ENCODE data around the gene CEACAM19.

The CEACAM19 gene

DNA sequence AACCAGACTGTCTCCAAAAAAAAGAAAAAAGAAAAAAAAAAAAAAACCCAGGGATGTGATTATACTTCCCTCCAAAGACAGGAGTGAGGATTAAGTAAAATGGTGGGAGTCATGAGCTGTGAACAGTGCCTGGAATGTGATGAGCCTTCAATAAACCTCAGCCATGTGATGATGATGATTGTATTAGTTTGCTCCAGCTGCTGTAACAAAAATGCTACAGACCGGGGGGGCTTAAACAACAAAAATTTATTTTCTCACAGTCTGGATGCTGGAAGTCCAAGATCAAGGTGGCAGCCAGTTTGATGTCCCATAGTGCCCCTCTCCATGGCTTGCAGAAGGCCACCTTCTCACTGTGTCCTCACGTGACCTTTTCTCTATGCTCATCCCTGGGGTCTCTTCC, 36.5 kb upstream of the CEACAM19 start:
- Histone ChIP-seq H3K9ac (ENCODE audit: low read depth in 1 of 2, low read length in 2 of 2) (no peak overlapping the region), H3K4me3 (ENCODE audit: low read depth in 1 of 2, low read length in 2 of 2) (no peak overlapping the region), H3K27ac (ENCODE audit: low read depth, low read length) (no peak overlapping the region), H3K9me3 (ENCODE audit: control insufficient read depth in 1 of 2, low read length in 2 of 2) (no peaks in the 10 kb centered on the region), H3K27me3 (ENCODE audit: control insufficient read depth in 1 of 2, insufficient read depth in 2 of 2, low read length in 2 of 2) (no peaks in the 10 kb centered on the region), H3K36me3 (ENCODE audit: control insufficient read depth in 1 of 2, insufficient read depth in 2 of 2, low read length in 2 of 2) (no peaks in the 10 kb centered on the region), H3K4me1 (ENCODE audit: control insufficient read depth in 1 of 2, insufficient read depth in 2 of 2, low read length in 2 of 2) (peaks cover 23 to 28% of the 10 kb centered on the region in 2 donors)

DNA sequence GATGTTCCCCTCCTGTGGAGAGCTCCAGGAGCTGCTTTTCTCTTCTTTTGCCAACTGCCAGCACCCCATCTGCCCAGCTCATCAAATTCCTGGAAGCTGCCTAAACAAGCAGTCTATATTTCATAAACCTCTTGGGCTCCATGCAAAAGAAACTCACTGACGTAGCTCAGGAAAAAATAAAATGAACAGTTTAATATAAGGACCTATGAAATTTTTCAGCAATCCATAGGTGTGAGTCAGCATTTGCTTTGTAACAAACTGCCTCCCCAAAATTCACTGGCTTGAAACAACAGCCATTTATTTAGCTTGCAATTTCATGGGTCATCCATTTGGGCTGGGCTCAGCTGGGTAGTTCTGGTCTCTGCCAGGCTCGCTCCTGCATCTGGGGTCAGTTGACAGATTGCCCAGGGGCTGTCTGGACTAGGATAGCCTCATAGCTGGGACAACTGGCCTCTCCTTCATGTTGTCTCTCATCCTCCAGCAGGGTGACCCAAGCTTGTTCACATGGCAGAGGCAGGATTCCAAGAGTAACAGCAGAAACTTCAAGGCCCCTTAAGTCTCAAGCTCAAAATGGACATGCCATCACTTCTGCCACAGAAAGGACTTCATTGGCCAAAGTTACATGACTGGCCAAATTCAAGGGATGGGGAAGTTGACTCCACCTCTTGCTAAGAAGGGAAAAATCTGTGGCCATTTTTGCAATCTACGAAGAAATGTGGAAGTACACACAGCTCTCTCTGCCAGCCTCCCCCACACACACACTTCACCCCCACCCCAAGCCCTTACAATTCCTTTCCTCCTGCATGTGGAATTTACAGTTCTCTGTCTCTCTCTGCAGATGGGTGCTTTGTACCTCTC, 35.5 kb upstream of the CEACAM19 start:
- H3K4me3 ChIP-seq (ENCODE audit: low read depth in 1 of 2, low read length in 2 of 2) = peak overlapping the region in 1 of 2 donors; percentile 24
- H3K4me1 ChIP-seq (ENCODE audit: control insufficient read depth in 1 of 2, insufficient read depth in 2 of 2, low read length in 2 of 2) = peaks cover 32% of the 10 kb centered on the region in 2 donors
- no peaks in the 10 kb centered on the region for H3K9me3 ChIP-seq (ENCODE audit: control insufficient read depth in 1 of 2, low read length in 2 of 2)
- H3K27me3 ChIP-seq (ENCODE audit: control insufficient read depth in 1 of 2, insufficient read depth in 2 of 2, low read length in 2 of 2) = no peaks in the 10 kb centered on the region
- no peaks in the 10 kb centered on the region for H3K36me3 ChIP-seq (ENCODE audit: control insufficient read depth in 1 of 2, insufficient read depth in 2 of 2, low read length in 2 of 2)
- no peak overlapping the region for H3K9ac ChIP-seq (ENCODE audit: low read depth in 1 of 2, low read length in 2 of 2)
- H3K27ac ChIP-seq (ENCODE audit: low read depth, low read length) = no peak overlapping the region

DNA sequence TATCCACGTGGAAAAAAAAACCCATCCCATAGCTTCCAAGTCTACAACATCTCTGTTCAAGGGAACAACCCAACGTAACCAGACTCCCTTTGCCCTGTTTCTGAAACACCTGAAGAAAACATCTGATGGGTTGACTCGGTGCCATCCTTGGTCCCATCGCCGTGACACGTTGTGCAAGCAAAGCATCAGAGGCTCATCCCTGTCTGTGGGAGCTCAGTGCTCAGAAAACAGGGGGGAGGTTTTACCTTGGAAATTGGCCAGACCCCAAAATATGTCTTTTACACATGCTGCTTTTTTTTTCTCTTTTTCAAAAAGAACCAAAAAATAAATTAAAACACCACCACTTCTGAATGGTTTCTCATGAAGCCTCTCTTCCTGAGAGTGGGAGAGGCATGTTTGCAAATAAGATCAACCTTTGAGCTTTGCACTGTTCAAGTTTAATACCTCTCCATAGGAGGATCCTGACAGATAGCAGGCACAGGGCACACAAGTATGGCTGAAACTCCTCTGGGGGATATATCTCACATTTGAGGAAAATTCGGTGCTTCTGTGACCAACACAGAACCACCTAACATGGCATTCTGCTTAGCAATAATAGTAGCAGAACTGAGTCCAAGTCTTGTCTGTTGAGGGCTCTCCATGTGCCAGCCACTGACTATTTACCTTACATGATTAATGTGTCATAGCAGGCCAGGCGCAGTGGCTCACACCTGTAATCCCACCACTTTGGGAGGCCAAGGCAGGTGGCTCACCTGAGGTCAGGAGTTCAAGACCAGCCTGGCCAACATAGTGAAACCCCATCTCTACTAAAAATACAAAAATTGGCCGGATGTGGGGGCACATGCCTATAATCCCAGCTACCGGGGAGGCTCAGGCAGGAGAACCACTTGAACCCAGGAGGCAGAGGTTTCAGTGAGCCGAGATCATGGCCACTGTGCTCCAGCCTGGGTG, 34.6 kb upstream of the CEACAM19 start:
- H3K4me3 ChIP-seq (ENCODE audit: low read depth in 1 of 2, low read length in 2 of 2) = peak overlapping the region in 1 of 2 donors; percentile 24
- no peaks in the 10 kb centered on the region for H3K9me3 ChIP-seq (ENCODE audit: control insufficient read depth in 1 of 2, low read length in 2 of 2)
- H3K4me1 ChIP-seq (ENCODE audit: control insufficient read depth in 1 of 2, insufficient read depth in 2 of 2, low read length in 2 of 2) = peaks cover 32 to 34% of the 10 kb centered on the region in 2 donors
- no peaks in the 10 kb centered on the region for H3K27me3 ChIP-seq (ENCODE audit: control insufficient read depth in 1 of 2, insufficient read depth in 2 of 2, low read length in 2 of 2)
- H3K27ac ChIP-seq (ENCODE audit: low read depth, low read length) = peak overlapping the region; percentile 26
- H3K9ac ChIP-seq (ENCODE audit: low read depth in 1 of 2, low read length in 2 of 2) = no peak overlapping the region
- H3K36me3 ChIP-seq (ENCODE audit: control insufficient read depth in 1 of 2, insufficient read depth in 2 of 2, low read length in 2 of 2) = no peaks in the 10 kb centered on the region

DNA sequence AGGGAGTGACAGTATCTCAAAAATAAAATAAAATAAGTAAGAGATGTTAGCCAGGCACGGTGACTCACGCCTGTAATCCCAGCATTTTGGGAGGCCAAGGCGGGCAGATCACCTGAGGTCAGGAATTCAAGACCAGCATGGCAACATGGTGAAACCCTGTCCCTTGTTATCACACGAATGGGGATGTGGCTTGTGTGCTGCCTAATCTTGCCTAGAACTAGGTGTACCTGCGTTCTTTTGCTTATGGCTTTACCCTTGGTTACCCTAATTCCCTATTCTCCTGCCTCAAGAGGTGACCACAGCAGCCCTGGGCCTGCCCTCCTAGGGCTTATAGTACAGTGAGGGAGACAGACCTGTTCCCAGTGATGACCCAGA, 33.9 kb upstream of the CEACAM19 start:
- H3K4me1 ChIP-seq (ENCODE audit: control insufficient read depth in 1 of 2, insufficient read depth in 2 of 2, low read length in 2 of 2) = peaks cover 32 to 34% of the 10 kb centered on the region in 2 donors
- H3K36me3 ChIP-seq (ENCODE audit: control insufficient read depth in 1 of 2, insufficient read depth in 2 of 2, low read length in 2 of 2) = no peaks in the 10 kb centered on the region
- no peaks in the 10 kb centered on the region for H3K27me3 ChIP-seq (ENCODE audit: control insufficient read depth in 1 of 2, insufficient read depth in 2 of 2, low read length in 2 of 2)
- H3K9ac ChIP-seq (ENCODE audit: low read depth in 1 of 2, low read length in 2 of 2) = no peak overlapping the region
- H3K9me3 ChIP-seq (ENCODE audit: control insufficient read depth in 1 of 2, low read length in 2 of 2) = no peaks in the 10 kb centered on the region
- H3K4me3 ChIP-seq (ENCODE audit: low read depth in 1 of 2, low read length in 2 of 2) = no peak overlapping the region
- no peak overlapping the region for H3K27ac ChIP-seq (ENCODE audit: low read depth, low read length)

DNA sequence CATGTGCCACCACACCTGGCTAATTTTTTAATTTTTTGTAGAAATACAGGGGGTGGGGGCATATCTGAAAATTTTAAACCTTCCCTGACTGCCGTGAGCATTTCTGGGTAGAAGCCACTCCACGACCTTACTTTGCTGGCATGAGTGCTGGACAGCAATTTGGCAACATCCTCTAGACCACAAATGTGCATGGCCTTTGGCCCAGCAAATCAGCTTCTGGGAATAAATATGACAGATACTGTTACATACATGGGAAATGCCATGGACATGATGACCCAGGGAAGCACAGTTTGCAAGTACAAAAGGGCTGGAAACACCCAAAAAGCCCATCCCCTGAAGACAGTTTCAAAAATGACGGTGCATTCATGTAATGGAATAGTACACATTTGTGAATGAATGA, 30.8 kb upstream of the CEACAM19 start:
- Histone ChIP-seq H3K4me1 (ENCODE audit: control insufficient read depth in 1 of 2, insufficient read depth in 2 of 2, low read length in 2 of 2) (peaks cover 31 to 35% of the 10 kb centered on the region in 2 donors), H3K27me3 (ENCODE audit: control insufficient read depth in 1 of 2, insufficient read depth in 2 of 2, low read length in 2 of 2) (no peaks in the 10 kb centered on the region), H3K9me3 (ENCODE audit: control insufficient read depth in 1 of 2, low read length in 2 of 2) (no peaks in the 10 kb centered on the region), H3K36me3 (ENCODE audit: control insufficient read depth in 1 of 2, insufficient read depth in 2 of 2, low read length in 2 of 2) (no peaks in the 10 kb centered on the region), H3K4me3 (ENCODE audit: low read depth in 1 of 2, low read length in 2 of 2) (no peak overlapping the region), H3K9ac (ENCODE audit: low read depth in 1 of 2, low read length in 2 of 2) (no peak overlapping the region), H3K27ac (ENCODE audit: low read depth, low read length) (no peak overlapping the region)

DNA sequence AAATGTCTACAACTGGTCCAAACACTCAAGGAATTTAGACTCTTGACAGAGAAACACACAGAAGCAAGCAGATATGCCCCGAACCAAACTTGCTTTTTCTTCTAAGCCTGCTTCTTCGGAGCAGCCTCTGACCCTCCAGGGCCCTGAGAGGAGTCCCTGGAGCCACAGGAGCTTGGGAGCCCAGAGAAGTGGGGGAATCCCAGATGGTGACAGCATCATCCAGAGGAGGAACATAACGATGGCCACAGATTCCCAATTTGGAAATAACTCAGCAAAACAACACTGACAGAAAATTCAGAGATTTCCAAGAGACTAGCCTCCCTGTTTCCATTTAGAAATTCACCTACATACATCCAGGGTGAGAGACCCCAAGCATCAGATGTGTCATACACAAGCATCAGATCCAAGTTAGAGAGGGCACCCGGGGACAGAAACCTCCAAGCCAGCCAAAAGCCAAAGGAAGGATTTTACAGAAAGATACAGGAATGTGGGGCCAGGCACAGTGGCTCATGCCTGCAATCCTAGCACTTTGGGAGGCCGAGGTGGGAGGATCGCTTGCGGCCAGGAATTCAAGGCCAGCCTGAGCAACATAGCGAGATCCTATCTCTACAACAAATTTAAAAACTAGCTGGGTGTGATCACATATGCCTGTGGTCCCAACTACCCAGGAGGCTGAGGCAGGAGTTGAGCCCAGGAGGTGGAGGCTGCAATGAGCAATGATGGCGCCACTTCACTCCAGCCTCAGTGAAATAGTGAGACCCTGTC, 29.6 kb upstream of the CEACAM19 start:
- Histone ChIP-seq H3K27ac (ENCODE audit: low read depth, low read length) (no peak overlapping the region), H3K9ac (ENCODE audit: low read depth in 1 of 2, low read length in 2 of 2) (no peak overlapping the region), H3K4me3 (ENCODE audit: low read depth in 1 of 2, low read length in 2 of 2) (no peak overlapping the region), H3K4me1 (ENCODE audit: control insufficient read depth in 1 of 2, insufficient read depth in 2 of 2, low read length in 2 of 2) (peaks cover 19 to 25% of the 10 kb centered on the region in 2 donors), H3K27me3 (ENCODE audit: control insufficient read depth in 1 of 2, insufficient read depth in 2 of 2, low read length in 2 of 2) (no peaks in the 10 kb centered on the region), H3K36me3 (ENCODE audit: control insufficient read depth in 1 of 2, insufficient read depth in 2 of 2, low read length in 2 of 2) (no peaks in the 10 kb centered on the region), H3K9me3 (ENCODE audit: control insufficient read depth in 1 of 2, low read length in 2 of 2) (no peaks in the 10 kb centered on the region)

DNA sequence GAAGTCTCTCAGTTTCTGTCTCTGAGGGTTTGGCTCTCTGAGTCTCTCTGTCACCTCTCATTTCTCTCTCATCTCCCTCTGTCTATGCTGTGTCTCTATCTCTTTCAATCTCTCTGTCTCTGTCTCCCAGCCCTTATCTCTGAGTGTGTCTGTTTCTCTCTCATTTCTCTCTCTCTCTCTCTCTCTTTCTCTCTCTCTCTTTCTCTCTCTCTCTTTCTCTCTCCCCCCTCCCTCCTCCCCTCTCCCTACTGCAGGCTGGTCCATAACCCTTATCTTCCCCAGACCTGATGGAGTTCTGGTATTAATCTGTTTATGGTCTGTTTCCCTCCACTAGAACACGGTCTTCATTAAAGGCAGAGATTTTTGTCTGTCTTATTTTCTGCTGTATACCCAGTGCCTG, 28.9 kb upstream of the CEACAM19 start:
- Histone ChIP-seq H3K36me3 (ENCODE audit: control insufficient read depth in 1 of 2, insufficient read depth in 2 of 2, low read length in 2 of 2) (peaks cover 2 to 4% of the 10 kb centered on the region in 2 donors), H3K4me3 (ENCODE audit: low read depth in 1 of 2, low read length in 2 of 2) (no peak overlapping the region), H3K4me1 (ENCODE audit: control insufficient read depth in 1 of 2, insufficient read depth in 2 of 2, low read length in 2 of 2) (peaks cover 14 to 18% of the 10 kb centered on the region in 2 donors), H3K9ac (ENCODE audit: low read depth in 1 of 2, low read length in 2 of 2) (no peak overlapping the region), H3K27me3 (ENCODE audit: control insufficient read depth in 1 of 2, insufficient read depth in 2 of 2, low read length in 2 of 2) (no peaks in the 10 kb centered on the region), H3K9me3 (ENCODE audit: control insufficient read depth in 1 of 2, low read length in 2 of 2) (no peaks in the 10 kb centered on the region), H3K27ac (ENCODE audit: low read depth, low read length) (no peak overlapping the region)

DNA sequence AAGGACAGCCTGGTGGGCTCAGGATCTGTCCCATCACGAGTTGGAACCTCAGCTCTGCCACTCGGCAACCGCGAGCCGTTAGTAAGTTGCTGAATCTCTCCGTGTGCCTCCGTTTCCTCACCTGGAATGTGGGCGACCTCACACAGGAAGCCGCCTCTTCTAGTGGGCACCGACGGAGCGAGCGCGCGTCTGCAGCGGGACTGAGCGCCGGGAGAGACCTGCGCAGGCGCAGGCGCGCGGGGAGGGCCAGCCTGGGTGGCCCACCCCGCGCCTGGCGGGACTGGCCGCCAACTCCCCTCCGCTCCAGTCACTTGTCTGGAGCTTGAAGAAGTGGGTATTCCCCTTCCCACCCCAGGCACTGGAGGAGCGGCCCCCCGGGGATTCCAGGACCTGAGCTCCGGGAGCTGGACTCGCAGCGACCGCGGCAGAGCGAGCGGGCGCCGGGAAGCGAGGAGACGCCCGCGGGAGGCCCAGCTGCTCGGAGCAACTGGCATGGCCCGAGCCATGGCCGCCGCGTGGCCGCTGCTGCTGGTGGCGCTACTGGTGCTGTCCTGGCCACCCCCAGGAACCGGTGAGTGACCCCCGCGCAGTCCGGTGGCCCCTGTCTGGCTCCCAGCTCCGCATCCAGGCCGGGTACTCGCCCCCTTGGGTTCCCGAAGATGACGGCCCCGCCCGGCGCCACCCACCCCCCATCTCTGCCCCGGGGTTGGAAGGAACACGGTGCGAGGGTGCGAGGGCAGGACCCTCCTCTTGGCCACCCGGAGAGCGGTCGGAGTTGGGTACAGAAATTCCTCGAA, 27.5 kb upstream of the CEACAM19 start, which contains the start of gene PVR:
Gene PVR, plus strand, starts transcription at position 306 of the 797 bp plus-strand sequence. Its CDS starts 187 bp downstream, at position 493.
- H3K27ac ChIP-seq (ENCODE audit: low read depth, low read length) = peak within 1 kb of the TSS; percentile 32

DNA sequence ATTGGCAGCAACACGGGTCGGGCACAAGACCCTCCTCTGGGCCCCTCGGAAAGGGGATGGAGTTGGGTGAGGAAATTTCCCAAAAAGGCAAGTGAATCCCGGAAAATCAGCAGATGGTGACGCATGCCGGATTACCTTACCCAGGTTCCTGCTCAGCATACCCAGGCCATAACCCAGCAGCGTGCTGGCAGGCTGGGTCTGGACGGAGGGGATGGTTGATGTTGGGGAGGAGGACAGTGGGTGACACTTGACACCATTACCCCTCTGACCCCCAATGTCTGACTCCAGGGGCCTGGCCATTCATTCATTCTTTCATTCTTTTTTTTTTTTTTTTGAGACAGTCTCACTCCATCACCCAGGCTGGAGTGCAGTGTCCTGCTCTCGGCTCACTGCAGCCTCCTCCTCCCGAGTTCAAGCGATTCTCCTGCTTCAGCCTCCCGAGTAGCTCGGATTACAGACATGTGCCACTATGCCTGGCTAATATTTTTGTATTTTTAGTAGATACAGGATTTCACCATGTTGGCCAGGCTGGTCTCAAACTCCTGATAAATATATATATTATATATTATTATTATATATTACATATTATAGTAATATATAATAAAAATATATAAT, 26.8 kb upstream of the CEACAM19 start:
- Histone ChIP-seq H3K4me1 (ENCODE audit: control insufficient read depth in 1 of 2, insufficient read depth in 2 of 2, low read length in 2 of 2) (peaks cover 14 to 17% of the 10 kb centered on the region in 2 donors), H3K27me3 (ENCODE audit: control insufficient read depth in 1 of 2, insufficient read depth in 2 of 2, low read length in 2 of 2) (no peaks in the 10 kb centered on the region), H3K4me3 (ENCODE audit: low read depth in 1 of 2, low read length in 2 of 2) (peak overlapping the region; percentile 79 to 97), H3K9ac (ENCODE audit: low read depth in 1 of 2, low read length in 2 of 2) (peak overlapping the region; percentile 76 to 80), H3K27ac (ENCODE audit: low read depth, low read length) (no peak overlapping the region), H3K9me3 (ENCODE audit: control insufficient read depth in 1 of 2, low read length in 2 of 2) (no peaks in the 10 kb centered on the region), H3K36me3 (ENCODE audit: control insufficient read depth in 1 of 2, insufficient read depth in 2 of 2, low read length in 2 of 2) (peaks cover 7 to 22% of the 10 kb centered on the region in 2 donors)

More for the DNA sequence above, 27.5 kb upstream of the CEACAM19 start, which contains the start of gene PVR:
- Histone ChIP-seq H3K9me3 (ENCODE audit: control insufficient read depth in 1 of 2, low read length in 2 of 2) (no peaks in the 10 kb centered on the region), H3K4me3 (ENCODE audit: low read depth in 1 of 2, low read length in 2 of 2) (peak within 1 kb of the TSS; percentile 79 to 97), H3K4me1 (ENCODE audit: control insufficient read depth in 1 of 2, insufficient read depth in 2 of 2, low read length in 2 of 2) (peaks cover 14 to 17% of the 10 kb centered on the region in 2 donors), H3K27me3 (ENCODE audit: control insufficient read depth in 1 of 2, insufficient read depth in 2 of 2, low read length in 2 of 2) (no peaks in the 10 kb centered on the region), H3K36me3 (ENCODE audit: control insufficient read depth in 1 of 2, insufficient read depth in 2 of 2, low read length in 2 of 2) (peaks cover 7 to 15% of the 10 kb centered on the region in 2 donors), H3K9ac (ENCODE audit: low read depth in 1 of 2, low read length in 2 of 2) (peak within 1 kb of the TSS; percentile 76 to 80)
